ENCODE results near the gene PCDHB3.

- no peak for TF ChIP-seq CTCF (conservative IDR thresholded peaks at IDR 0.05)
- no peak for TF ChIP-seq ZFX (IDR thresholded peaks at IDR 0.05)
Observed at GRCh38 chr5:141050622-141051520, 49.4 kb upstream of the PCDHB3 start, which contains the start of gene PCDHB1.

Measured in C4-2B (cell line).